GM18868 (cell line): ENCODE measurements around the gene SHROOM1.
"Not testable (repeated sequence)": the region's sequence is repeated elsewhere in the genome, so short reads cannot be mapped to it uniquely, and the experiment has no call there.

Source experiments
- ATAC-seq: cut with Tn5 transposase; IDR thresholded peaks from one replicate; pipeline ENCODE4 v1.9.1; 2021; ENCODE audit warnings: mild to moderate bottlenecking, moderate library complexity; ENCODE audit not compliant: unreplicated experiment

SHROOM1 gene, protein sequence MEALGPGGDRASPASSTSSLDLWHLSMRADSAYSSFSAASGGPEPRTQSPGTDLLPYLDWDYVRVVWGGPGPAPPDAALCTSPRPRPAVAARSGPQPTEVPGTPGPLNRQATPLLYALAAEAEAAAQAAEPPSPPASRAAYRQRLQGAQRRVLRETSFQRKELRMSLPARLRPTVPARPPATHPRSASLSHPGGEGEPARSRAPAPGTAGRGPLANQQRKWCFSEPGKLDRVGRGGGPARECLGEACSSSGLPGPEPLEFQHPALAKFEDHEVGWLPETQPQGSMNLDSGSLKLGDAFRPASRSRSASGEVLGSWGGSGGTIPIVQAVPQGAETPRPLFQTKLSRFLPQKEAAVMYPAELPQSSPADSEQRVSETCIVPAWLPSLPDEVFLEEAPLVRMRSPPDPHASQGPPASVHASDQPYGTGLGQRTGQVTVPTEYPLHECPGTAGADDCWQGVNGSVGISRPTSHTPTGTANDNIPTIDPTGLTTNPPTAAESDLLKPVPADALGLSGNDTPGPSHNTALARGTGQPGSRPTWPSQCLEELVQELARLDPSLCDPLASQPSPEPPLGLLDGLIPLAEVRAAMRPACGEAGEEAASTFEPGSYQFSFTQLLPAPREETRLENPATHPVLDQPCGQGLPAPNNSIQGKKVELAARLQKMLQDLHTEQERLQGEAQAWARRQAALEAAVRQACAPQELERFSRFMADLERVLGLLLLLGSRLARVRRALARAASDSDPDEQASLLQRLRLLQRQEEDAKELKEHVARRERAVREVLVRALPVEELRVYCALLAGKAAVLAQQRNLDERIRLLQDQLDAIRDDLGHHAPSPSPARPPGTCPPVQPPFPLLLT

DNA sequence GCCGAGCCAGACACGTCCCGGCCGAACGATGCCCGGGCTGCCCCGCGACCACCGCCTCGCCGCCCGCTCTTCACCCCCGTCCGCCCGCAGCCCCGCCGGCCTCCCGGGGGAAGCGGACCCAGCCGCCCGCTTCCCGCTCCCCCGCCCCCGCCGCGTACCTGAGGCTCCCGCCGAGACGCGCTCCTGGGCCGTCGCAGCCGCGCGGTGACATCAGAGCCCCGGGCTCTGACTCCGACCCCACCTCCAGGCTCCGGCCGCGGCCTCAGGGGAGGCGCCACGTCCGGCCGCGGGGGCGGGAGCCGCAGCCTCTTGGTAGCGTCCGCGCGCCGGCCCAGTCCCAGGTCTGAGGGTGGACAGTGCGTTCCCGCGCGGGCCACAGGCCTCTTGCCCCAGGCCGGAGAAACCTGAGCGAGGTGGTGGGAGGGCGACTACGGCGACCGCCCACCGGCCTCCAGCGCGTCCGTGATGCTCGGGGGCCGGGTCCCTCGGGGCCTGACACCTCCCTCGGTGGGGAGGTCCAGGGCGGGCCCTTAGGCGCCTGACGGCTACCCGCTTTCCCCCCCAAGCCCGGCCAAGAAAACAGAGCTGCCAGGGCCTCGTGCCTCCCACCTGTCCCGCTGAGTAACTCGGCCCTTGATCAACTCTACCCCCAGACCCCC, at the start of gene SHROOM1:
SHROOM1 (minus strand) TSS at position 212 of the 659 bp plus-strand sequence. CDS start 4,507 bp downstream, outside the sequence.
- ATAC-seq, result peak; percentile 62

DNA sequence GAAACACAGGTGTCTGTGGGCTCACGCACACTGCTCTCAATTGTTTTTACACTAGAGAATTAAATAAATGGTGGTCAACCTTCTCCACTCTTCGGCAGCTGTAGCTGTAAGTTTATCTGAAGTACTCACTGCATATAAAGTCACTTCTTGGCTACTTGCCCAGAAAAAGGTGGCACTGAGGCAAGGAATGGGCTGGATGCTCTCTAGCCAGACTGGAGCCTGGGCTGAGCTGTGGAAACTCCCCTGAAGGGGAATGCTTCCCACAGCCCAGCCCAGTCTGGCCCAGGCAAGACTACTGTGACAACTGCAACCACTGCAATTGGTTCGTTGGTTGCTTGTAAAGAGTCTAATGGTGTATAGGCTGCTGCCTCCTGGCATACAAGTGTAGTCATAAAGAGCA, 47.5 kb upstream of the SHROOM1 start:
- ATAC-seq, result no peak

DNA sequence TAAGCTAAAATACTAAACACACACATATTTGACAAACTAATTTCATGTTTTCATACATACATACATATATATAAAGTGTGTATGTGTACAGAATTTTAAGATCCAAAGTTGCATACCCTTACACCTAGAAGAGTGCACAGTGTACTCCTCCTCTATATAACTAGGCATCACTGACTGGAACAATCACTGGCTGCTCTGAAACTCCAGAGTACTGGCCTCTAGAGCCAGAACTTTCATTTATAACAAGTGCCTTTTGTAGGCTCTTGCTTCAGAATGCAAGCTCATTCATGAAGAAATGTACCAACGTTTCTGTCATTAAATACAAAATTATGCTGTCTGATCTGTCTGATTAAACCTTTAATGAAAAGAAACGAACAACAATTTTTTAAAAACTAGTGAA, 47.0 kb upstream of the SHROOM1 start:
- ATAC-seq, result no peak

DNA sequence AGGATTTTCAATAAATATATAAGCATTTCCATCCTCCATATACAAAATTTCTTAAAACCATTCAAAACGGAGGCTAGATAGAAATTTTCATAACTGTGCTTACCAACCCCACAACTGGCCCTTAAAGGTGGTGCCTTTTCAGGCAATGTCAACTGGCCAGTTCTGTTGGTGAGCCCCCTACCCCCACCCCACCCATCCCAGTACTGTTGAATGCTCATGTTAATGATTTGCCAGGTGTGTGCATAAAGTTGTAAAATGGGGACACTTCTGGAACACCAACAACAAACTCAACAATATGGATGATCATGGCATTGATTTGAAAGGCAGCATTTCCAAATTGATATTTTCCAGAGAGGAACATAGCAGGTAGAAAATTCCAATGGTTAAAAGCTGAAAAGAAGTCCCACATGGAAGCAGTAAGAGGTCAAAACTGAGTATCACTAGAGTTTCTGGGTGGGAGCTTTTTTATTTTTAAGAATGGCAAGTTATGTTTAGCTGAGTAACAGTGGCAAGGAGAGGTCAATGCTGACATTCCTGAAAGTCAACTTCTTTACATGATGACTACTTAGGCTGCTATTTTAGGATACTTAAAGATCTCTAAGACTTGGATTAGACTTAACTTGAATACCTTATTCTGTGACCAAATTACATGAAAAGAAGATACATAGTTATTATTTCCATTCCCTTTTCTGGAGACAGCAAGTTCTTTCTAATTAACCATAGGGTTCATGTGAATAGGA, 45.7 kb upstream of the SHROOM1 start:
- no peak for ATAC-seq

DNA sequence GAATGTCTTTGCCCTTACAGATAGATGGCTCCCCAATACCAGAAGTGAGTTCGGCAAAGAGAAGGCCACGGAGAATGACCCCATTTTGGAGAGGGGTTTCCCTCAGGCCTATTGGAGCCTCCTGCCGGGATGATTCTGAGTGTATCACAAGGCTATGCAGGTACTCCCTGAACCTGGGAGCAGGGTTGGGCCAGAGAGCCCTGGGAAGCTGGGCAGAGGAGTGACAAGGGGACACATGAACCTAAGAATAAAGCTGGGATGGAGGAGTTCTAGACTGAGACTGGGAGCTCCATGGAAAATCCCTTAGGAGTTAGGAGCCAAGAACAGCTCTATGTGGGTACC, 43.5 kb upstream of the SHROOM1 start:
- no peak for ATAC-seq

DNA sequence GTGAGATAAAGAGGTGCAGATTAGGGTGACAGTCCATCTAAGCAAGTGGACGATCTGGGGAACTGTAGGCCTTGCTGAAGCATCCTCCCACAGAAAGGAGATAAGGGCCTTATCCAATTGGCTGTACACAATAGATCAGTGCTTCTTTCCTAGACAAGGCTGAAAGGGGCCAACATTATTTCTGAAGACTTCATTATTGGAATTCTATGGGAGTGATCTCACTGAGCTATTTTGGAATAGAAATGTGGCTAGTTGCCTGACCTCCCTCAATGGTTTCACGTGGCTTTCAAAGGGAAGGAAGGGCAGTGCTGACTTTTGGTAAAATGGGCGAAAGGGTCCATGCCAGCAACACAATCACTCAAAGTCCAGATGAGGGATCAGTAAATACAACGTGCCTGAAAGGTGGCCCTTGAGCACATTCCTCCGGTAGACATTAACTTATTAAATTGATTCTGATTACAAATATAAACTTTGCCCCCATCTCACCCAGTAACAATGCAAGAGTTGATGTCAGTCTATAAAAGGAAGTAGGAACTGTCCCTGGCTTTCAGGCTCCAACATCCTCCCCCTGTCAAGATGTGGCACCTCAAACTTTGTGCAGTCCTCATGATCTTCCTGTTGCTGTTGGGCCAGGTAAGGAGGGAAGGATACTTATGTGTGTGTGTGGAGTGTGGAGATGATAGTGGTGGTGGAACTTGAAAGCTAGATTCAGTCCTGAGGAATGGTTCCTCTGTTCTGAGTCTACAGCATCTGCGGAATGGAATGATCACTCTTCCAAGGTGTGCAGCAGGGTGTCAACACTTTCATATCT, 42.9 kb upstream of the SHROOM1 start, which contains the start of gene LEAP2:
LEAP2 (plus strand) TSS at position 550 of the 811 bp plus-strand sequence; CDS start at position 577, 27 bp downstream.
- no peak for ATAC-seq

DNA sequence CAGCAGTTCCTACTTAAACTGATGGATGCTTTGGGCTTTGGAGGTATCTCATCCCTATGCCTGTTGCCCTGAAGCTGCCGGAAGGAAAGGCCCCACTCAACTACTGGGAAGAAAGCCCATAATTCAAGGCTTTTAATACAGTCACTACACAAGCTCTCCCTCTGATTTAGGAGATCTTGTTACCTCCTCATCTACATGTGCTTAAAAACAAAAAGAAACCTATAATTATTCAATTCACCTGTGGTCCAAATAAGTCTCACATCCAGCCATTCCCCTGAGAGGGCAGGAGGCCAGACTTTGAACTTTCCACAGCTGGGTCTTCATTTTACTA, 42.3 kb upstream of the SHROOM1 start:
- no peak for ATAC-seq

DNA sequence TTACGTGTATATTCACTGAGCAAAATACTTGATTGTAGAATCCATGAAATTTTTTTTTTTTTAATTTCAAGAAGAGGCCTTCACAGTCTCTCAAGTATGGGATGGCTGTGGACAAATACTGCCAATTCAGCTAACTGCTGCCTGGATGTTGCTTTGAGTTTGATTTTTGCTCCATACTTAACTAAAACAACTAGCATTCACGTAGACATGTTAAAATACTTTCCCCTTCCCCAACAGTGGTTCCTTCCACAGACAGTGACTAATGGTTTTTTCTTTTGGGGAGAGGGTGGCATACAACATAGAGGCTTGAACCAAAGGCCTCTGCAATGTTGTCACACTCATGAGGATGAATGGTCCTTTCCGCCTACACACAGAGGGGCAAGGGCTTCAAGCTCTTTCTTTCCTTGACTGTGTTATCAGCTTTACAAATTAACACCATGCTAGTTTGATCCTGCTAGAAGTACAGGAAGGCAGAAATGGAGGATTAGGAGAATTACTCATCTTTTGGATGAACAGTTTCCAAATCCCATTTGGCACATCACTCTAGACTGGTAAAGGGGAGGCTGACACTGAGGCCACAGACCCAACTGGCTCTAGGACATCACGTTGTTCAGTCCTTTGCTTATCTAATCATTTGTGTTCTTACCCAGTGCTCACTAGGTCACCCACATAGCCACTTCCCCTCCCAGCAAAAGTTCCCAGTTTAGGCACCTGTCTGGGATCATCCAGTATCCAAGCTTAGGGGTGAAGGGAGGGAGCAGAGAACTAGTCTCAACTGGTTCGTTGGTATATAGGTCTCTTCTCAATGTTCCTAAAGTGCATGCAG, 41.2 kb upstream of the SHROOM1 start:
- ATAC-seq, result no peak

DNA sequence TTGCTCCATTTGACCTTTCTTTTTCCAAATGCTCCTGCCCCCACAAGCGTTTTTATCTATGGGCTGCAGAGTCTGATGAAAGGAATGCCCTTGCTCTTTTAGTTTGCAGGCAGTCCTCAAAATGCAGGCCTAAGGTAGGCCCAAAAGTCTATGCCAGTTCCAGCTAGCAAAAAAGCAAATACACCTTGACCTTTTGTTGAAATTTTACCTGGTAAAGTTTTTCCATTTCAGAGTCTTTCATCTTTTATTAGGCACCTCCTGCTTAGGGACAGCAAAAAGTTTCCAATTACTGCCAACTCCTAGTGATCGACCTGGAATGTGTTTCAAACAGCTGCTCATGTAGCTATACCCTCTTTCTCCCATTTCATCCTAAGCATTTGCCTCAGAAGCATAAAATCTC, 40.4 kb upstream of the SHROOM1 start:
- ATAC-seq, result no peak

DNA sequence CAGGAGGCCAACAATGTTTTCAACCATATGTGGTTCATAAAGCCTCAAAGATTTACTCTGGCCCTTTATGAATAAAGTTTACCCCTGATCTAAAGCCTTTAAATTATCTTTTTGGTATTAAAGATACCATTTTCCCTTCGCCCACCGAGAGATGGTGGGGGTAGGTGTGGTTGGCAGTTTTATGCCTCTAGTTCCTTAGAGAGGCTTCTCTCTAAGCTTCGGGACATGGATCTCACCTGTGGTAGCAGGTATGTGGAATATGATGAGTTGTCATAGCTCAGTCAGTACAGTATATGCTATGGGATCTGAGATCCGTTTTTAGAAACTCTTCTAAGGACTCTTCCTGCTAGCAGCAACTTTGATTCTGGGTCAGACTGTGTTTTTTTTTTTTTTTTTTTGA, 38.3 kb upstream of the SHROOM1 start:
- ATAC-seq, result no peak

DNA sequence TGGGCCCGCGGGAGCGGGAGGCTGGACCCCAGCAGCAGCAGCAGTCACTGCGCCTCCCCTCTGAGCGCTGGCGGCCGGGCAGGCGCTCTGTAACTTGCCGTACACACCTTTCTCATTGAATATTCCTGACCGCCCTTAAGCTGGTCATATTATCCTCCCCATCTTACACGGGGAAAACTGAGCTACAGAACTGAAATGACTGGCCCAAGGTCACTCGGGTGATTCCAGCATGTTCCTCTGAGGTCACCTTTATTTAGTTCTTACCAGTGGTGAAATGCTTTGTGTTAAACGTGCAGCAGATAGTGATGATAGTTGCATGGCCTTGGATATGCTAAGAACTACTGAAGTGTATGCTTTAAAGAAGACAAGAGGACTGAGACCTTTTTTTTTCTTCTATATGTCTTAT, 36.6 kb upstream of the SHROOM1 start:
- ATAC-seq, result peak; percentile 11

DNA sequence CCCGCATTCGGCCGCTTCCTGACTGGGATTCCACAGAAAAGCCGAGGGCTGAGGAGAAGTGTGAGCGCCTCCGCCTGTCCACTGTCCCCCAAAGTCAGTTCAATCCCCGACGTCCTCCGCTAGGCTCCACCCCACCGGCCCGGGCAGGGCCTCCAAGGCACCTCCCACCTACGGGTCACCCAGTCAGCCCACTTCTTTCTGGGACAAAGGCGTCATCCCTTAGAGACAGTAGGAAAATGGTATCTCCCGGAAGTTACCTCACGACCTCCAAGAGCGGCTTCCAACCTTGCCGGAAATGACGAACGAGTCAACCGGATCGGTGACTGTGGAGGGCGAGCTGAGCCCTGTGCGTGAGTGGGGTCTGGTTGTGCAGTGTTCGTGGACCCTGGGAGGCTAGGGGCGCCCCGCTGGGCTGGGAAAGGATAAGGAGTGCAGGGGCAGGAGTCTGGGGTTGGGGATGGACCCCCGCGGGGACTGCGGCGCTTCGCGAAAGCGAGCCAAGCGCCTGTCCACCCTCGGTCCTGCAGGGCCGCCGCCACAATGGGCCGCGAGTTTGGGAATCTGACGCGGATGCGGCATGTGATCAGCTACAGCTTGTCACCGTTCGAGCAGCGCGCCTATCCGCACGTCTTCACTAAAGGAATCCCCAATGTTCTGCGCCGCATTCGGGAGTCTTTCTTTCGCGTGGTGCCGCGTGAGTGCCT, 36.0 kb upstream of the SHROOM1 start, which contains the start of the genes GDF9 and UQCRQ:
GDF9 (minus strand) TSS at position 128 of the 704 bp plus-strand sequence. CDS start 1,936 bp downstream, outside the sequence.
UQCRQ (plus strand) TSS at position 301 of the 704 bp plus-strand sequence; CDS start at position 541, 240 bp downstream.
- peak; percentile 97 for ATAC-seq

DNA sequence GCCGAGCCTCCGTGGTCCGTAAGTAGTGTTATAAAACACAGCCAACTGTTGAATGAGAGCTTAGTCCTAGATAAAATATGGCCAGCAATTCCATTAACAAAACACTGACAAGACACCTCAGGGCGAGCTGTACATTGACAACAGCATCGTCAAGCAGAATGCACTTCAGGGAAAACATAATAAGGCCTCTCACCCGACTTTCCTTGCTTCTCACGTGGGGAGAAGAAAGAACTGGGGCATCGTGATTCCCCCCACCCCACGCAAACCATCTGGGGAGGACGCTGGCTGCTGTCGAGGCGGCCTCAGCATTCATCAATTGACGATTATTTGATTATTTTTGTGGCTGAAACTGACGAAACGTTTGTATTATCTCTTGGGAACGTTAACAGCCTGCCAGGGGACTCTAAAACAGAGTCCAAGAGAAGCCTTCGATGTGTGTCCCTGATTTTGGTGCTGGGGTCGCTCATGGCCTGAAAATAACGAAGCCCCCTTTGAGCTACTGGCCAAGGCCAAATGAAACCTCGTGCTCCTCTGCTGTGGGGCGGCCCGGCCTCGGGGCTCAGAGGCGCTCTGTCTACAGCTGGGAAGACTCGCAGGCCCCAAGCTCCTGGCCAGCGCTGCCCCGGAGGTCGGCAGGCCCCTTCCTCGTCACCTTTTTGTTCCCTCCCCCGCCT, 35.4 kb upstream of the SHROOM1 start:
- peak; percentile 20 for ATAC-seq

DNA sequence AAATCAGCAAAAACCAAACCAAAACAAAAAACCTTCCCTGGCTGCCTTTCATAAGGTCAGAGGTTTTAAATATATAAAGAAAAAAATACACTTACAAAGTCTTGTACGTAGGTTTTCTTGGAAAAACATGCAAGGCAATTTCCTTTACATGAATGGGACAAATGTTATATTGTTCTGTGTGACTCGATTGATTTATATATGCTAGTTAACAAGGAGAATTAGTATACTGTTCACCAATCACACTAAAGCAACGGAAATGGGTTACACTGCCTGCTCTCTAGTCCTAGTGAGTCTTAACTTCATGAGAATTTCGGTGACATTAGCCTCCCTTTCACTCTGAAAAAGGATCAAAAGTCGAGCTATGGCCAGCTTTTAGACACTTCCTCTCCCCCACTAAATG, 30.3 kb upstream of the SHROOM1 start:
- no peak for ATAC-seq

DNA sequence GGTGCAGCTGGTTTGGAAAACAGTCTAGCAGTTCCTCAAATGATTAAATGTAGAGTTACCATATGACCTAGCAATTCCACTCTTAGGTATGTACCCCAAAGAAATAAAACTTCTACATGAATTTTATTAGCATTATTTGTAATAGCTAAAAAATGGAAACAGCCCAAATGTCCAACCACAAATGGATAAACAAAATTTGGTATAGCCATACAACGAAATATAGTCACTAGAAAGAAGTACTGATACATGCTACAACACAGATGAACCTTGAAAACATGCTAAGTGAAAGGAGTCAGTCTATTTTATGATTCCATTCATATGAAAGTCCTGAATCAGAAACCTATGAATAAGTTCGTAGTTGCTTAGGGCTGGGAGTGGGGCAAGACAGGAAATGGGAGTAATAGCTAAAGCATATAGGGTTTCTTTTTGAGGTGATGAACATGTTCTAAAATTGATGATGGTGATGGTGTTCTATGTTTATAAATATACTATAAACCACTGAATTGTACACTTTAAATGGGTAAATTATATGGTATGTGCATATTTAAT, 29.5 kb upstream of the SHROOM1 start:
- no peak for ATAC-seq

DNA sequence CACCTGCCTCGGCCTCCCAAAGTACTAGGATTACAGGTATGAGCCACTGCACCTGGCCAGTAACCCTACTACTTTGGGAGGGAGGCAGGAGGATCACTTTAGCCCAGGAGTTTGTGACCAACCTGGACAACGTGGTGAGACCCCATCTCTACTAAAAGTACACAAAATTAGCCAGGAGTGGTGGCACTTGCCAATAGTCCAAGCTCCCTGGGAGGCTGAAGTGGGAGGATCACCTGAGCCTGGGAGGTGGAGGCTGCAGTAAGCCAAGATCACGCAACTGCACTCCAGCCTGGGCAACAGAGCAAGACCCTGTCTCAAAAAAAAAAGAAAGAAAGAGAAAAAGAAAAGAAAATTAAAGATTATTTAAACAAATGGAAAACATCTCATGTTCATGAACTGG, 25.6 kb upstream of the SHROOM1 start:
- no peak for ATAC-seq

DNA sequence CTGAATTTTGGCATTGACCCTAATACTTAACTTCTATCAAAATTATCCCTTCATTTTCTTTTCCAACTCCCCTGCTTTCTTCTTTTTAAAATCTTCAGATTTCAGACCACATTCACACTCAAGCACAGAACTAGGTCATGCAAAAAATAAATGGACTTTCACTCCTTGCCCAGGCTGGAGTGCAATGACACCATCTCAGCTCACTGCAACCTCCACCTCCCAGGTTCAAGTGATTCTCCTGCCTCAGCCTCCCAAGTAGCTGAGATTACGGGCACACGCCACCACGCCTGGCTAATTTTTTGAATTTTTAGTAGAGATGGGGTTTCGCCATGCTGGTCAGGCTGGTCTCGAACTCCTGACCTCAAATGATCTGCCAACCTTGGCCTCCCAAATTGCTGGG, 24.5 kb upstream of the SHROOM1 start:
- not testable (repeated sequence) for ATAC-seq
